Neuron (in vitro differentiated cells): ENCODE measurements around the gene HNRNPUL1.

Experiments
- H2AFZ ChIP-seq: one replicate; pipeline ENCODE4 v1.6.1; 2013; ENCODE audit warnings: low read depth, mild to moderate bottlenecking, inconsistent platforms, low read length, moderate library complexity
- H3K27me3 ChIP-seq: one replicate; pipeline ENCODE4 v1.6.1; 2013; ENCODE audit warnings: low read length; ENCODE audit not compliant: insufficient read depth
- H3K36me3 ChIP-seq: one replicate; pipeline ENCODE4 v1.6.1; 2013; ENCODE audit warnings: low read length; ENCODE audit not compliant: insufficient read depth
- H3K4me1 ChIP-seq: one replicate; pipeline ENCODE4 v1.6.1; 2013; ENCODE audit warnings: low read length; ENCODE audit not compliant: insufficient read depth
- H3K4me3 ChIP-seq: 2 replicates; pipeline ENCODE4 v1.5.1; 2013; ENCODE audit warnings: mild to moderate bottlenecking, low read length, moderate library complexity
- H3K9me3 ChIP-seq: one replicate; pipeline ENCODE4 v1.6.1; 2013; ENCODE audit warnings: low read length

Gene HNRNPUL1

DNA sequence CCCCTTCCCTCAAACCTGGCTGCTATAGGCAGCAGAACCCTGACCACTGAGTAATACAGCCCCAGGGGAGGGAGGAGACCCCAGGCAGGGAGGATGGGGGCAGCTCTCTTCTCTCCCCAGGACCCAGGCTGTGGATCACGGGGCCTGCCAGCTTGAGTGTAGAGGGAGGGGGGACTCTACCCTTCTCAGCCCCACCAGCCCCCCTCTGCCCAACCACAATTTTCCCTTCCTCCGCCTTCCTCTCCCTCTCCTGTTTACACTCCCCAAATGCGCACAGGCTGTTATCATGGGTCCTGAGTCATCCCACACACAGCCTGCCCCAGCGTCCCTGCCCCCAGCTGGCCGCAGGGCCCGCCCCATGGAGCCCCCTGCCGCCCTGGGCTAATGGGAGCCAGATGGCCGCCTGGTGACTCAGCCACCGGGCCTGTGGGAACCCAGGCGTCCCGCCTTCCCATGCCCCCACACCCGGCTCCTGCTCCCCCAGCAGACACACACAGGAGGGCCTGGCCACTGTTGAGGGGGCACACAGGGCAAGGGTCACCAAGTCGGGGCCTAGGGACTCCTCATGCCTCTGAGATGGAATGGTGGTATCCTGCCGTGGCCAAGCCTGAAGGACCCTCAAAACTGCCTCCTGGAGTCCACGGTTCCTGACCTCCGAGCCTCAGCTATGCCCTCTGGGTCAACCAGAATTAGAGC lies 59.4 kb downstream of the HNRNPUL1 start:
- peaks cover 23% of the 10 kb centered on the region for H3K36me3 ChIP-seq
- H3K4me1 ChIP-seq: peaks cover 37% of the 10 kb centered on the region
- no peaks in the 10 kb centered on the region for H3K27me3 ChIP-seq

DNA sequence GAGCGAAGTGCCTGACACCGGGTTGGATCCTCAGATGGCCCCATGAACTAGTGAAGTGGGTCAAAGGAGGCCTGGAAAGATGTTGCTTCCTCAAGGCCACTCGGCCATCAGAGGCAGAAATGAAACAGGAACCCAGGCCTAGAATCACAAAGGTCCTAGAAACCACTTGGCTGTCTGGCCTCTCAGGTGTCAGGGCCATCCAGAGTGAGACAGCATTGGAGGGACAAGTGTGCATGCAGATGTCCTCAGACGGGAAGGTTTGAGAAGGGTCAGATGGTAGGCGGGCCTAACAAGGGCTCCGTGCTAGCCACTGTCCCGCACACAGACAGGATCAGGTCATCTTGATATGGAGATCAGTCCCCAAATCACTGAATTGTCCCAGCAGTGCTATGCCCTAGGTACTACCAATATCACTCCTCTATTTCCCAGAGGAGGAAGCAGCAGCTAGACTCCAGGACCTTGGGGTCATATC lies 60.1 kb downstream of the HNRNPUL1 start:
- no peak overlapping the region for H2AFZ ChIP-seq
- no peaks in the 10 kb centered on the region for H3K9me3 ChIP-seq
- peaks cover 17% of the 10 kb centered on the region for H3K36me3 ChIP-seq
- peaks cover 37% of the 10 kb centered on the region for H3K4me1 ChIP-seq
- no peaks in the 10 kb centered on the region for H3K27me3 ChIP-seq
- no peak overlapping the region for H3K4me3 ChIP-seq

More for the DNA sequence above, 59.4 kb downstream of the HNRNPUL1 start:
- Histone ChIP-seq H3K9me3 (no peaks in the 10 kb centered on the region), H3K4me3 (no peak overlapping the region), H2AFZ (no peak overlapping the region)

DNA sequence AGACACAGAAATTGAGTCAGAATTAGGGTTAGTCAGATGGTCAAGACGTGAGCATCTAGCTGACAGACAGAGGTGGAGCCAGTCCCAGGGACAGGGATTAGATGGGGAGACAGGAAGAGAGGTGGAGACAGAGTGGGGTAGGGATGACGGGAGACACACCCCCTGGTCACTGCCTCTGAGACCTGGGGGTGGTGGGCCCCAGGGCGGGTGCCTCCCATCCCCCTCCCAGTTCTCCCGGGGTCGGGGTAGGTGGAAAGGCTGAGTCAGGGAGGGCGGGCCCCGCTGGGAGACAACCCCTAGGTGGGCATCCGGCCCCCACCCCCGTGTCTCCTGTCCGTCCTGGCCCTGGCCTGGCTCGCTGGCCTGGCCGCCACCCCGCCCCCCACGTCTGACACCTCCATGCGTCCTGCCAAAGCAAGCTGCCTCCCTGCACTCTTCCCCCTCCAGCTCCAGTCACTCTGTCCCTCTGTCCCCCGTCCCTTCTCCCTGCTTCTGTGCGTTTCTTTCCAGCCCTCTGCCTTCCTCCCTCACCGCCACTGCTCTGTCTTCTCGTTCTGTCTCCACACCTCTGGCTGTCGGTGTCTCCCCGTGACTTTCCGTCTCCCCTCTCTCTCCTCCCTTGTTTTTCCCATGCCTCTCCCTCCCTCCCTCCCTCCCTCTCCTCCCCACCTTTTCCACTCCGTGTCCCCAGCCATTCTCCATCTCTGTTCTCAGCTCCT lies 60.9 kb downstream of the HNRNPUL1 start:
- Histone ChIP-seq H2AFZ (no peak overlapping the region), H3K9me3 (no peaks in the 10 kb centered on the region), H3K4me1 (peaks cover 37% of the 10 kb centered on the region), H3K27me3 (no peaks in the 10 kb centered on the region), H3K36me3 (peaks cover 13% of the 10 kb centered on the region), H3K4me3 (no peak overlapping the region)

DNA sequence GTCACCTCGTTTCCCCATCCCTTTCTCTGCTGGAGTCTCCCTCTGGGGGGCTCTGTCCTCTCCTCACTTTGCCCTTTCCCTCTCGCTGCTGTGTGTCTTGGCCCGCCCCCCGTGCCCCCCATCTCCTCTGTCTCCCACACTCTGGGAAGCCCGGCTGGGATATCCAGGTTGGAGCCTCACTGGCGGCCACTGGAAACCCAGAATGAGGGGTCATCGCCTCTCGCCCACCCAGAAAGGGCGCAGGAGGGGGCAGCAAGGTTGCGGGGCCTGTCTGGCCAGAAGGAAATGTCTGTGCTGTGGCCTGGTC lies 61.4 kb downstream of the HNRNPUL1 start:
- peaks cover 11% of the 10 kb centered on the region for H3K36me3 ChIP-seq
- H3K27me3 ChIP-seq: no peaks in the 10 kb centered on the region
- no peak overlapping the region for H3K4me3 ChIP-seq
- no peak overlapping the region for H2AFZ ChIP-seq
- H3K9me3 ChIP-seq: no peaks in the 10 kb centered on the region
- H3K4me1 ChIP-seq: peaks cover 37% of the 10 kb centered on the region

DNA sequence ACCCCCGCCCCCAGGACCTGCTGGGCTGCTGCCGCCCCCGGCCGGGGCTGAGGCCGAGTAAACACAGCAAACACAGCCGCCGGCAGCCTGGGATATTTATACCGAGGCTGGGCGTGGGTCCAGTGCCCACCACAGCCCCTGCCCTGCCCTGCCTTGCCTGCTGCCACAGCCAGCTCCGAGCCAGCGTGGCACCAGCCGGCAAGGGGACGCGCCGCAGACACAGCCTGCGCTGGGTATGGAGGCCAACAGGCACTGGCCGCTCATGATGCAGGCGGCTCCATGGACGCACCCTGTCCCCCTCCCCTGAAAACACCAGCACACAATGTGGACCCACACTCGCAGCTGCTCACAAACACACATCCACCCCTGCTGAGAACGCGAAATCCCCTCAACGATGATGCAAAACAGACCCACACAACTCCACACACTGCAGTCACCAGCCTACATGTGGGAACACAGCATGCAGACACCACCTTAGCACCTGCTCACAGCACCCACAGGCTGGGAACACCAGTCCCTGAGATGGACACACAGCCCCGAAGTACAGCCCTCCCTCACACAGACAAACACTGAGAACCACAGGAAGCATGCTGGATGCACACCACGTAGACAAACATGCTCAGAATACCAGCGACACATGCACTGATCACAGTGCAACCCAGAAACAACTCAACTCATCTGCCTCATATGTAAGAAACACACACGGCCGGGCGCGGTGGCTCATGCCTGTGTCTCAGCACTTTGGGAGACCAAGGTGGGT lies 62.0 kb downstream of the HNRNPUL1 start:
- Histone ChIP-seq H3K9me3 (no peaks in the 10 kb centered on the region), H3K36me3 (peaks cover 6% of the 10 kb centered on the region), H2AFZ (no peak overlapping the region), H3K4me1 (peaks cover 37% of the 10 kb centered on the region), H3K4me3 (no peak overlapping the region), H3K27me3 (no peaks in the 10 kb centered on the region)

DNA sequence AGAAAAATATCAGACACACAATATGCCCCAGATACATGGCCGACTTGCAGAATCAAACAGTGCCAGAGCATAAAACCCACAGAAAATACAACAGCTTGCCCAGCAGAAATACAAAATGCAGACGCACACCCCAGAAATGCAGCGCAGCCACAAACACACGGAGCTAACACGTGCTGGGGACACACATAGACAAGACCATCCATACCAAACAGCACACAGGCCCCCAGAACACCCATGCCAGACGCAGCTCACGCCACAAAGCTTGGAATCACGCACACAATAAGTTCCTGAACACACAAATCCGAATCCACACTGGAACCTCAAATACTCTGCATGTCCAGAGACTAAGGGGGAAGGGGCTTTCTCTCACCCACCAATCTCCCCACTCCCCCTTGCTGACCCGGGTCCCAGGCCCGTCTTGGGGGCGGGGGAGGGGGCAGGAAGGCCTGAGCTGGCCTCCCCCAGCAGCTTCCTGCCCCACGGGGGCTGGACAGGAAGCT lies 63.0 kb downstream of the HNRNPUL1 start:
- Histone ChIP-seq H3K9me3 (no peaks in the 10 kb centered on the region), H3K4me3 (no peak overlapping the region), H3K27me3 (no peaks in the 10 kb centered on the region), H3K4me1 (peaks cover 32% of the 10 kb centered on the region), H2AFZ (no peak overlapping the region), H3K36me3 (peaks cover 5% of the 10 kb centered on the region)

DNA sequence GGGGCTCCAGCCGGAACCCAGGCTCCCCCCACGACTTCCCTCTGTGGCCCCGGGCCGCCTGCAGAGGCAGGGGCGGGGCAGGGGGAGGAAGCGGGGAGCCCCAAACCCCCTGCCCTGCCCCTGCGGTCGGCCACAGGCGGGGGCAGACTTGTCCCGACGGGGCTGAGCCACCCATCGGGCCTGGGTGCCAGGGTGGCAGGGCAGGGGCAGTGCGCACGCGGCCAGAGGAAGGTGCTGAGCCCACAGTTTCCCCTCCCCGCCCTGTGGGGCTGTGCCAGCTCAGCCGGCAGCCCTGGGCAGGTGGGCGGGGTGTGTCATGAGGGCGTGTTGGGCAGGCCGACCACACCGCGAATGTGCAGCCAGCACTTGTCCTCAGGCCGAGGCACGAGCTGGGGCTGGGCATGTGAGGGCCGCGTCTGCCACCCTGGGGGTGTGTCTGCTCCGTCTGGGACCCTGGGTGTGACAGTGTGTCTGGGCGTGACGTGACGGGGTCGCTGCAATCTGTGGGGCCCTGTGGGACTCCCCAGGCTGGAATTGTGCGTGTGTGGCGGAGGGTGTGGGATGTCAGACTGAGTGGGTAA lies 63.5 kb downstream of the HNRNPUL1 start:
- H3K4me1 ChIP-seq: peaks cover 30% of the 10 kb centered on the region
- peaks cover under 1% of the 10 kb centered on the region for H3K36me3 ChIP-seq

DNA sequence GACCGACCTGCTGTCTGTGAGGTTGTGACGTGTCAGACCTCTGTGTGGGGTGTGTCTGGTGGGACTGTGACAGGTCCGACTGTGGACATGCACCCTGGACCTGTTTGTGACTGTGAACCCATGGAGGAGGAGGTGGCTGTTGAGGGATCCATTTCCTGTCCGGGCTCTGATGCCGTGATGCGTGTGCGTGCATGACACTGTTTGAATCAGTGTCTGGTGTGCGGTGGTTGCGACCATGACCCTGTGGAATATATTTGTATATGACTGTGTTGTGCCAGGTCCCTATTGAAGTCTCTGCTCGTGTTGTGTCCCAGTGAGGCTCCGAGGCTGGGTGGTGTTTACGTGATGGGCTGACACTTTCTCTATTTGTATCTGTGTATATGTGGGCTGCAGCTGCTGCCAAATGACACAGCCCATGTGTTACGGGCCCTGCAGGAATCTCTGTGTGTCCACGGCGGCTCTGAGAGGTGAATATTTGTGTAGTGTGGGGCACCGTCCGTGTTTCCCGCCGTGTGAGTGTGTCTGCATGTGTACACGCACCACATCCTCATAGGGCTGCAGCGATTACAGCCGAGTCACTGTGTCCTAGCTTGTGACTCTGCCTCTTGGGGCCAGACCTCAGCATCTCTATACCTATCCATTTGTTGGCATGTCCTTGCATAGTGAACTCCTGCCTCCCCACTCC lies 64.1 kb downstream of the HNRNPUL1 start:
- Histone ChIP-seq H3K36me3 (no peaks in the 10 kb centered on the region), H3K27me3 (no peaks in the 10 kb centered on the region), H3K4me3 (no peak overlapping the region), H3K4me1 (peaks cover 24% of the 10 kb centered on the region), H3K9me3 (no peaks in the 10 kb centered on the region), H2AFZ (no peak overlapping the region)

More for the DNA sequence above, 63.5 kb downstream of the HNRNPUL1 start:
- H3K27me3 ChIP-seq: no peaks in the 10 kb centered on the region
- H3K9me3 ChIP-seq: no peaks in the 10 kb centered on the region
- no peak overlapping the region for H3K4me3 ChIP-seq
- no peak overlapping the region for H2AFZ ChIP-seq

DNA sequence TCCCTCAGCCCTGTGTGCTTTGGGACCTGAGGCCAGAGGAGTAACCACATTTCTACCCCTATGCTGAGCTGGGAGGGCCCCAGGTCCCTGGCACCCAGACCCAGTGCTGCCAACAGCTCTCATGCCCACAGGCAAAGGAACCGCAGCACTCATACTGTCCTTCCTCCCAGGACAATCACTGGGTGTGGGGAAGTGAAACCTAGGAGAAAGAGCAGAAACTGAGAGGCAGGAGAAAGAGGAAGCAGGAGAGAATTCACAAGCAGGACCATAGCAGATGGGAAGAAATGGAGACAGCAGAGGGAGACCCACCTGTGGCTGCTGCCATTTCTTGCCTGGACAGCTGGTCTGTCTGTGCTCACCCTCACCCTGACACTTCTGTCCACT lies 64.7 kb downstream of the HNRNPUL1 start:
- Histone ChIP-seq H3K4me1 (peaks cover 22% of the 10 kb centered on the region), H3K9me3 (no peaks in the 10 kb centered on the region), H2AFZ (no peak overlapping the region), H3K27me3 (no peaks in the 10 kb centered on the region), H3K36me3 (no peaks in the 10 kb centered on the region), H3K4me3 (no peak overlapping the region)

DNA sequence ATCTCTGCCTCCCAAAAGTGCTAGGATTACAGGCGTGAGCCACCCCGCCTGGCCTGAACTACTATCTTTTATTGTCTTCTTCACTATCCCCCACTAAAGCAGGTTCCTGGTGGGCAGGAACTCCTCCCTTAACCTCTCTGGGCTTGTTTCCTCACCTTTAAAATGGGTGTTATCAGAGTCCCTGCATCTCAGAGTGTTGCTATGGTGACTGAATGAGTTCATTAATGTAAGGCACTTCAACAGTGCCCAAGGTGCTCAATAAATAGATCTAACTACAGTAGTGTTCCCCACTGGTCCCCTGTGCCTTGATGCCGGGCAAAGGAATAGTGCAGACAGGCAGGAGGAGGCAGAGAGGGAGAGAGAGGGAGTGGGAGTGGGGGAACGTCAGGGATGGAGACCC lies 66.3 kb downstream of the HNRNPUL1 start:
- H3K9me3 ChIP-seq: no peaks in the 10 kb centered on the region
- H3K27me3 ChIP-seq: no peaks in the 10 kb centered on the region
- H2AFZ ChIP-seq: no peak overlapping the region

DNA sequence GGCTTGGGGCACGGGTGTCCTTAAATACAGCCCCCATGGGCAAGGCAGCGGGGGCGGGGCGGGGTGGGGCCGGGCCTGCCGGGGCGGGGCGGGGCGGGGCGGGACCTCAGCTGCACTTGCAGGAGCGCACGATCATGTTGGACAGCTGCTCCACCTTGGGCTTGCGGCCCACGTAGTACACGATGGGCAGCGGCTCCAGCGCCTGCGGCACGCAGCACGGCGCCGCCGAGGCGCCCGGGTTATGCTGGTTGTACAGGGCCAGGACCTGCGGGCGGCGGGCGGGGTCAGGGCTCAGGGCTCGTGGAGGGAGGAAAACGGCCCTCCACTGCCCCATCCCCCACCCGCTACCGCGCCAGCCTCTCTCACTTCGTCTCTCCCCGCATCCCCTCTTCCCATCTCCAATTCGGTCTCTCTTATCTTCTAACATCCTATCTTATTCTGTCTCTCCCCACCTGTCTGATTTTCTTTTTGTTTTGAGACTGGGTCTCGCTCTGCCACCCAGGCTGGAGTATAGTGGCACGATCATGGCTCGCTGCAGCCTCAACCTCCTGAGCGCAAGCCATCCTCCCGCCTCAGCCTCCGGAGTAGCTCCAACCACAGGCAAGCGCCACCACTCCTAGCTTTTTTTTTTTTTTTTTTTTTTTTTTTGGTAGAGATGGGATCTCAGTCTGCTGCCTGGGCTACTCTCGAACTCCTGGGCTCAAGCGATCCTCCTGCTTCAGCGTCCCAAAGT lies 66.9 kb downstream of the HNRNPUL1 start:
- Histone ChIP-seq H3K9me3 (no peaks in the 10 kb centered on the region), H3K27me3 (no peaks in the 10 kb centered on the region), H2AFZ (no peak overlapping the region), H3K36me3 (no peaks in the 10 kb centered on the region), H3K4me3 (no peak overlapping the region), H3K4me1 (peaks cover under 1% of the 10 kb centered on the region)

More for the DNA sequence above, 66.3 kb downstream of the HNRNPUL1 start:
- H3K36me3 ChIP-seq: no peaks in the 10 kb centered on the region
- no peak overlapping the region for H3K4me3 ChIP-seq
- H3K4me1 ChIP-seq: peaks cover 6% of the 10 kb centered on the region

DNA sequence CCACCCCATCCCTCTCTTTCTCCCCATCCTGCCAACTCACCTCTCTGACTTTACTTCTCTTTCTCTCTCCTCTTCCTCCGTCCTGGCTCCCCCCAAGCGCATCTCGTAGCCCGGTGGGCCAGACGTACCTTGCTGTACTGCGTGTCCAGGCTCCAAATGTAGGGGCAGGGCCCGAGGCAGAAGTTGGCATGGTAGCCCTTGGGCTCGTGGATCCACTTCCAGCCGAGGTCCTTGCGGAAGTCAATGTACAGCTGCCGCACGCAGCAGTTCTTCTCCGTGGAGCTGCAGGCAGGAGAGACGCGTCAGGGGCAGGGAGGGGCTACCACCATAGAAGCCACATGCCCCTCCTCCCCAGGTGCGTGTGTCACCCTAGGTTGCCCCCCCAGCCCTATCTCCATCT lies 67.8 kb downstream of the HNRNPUL1 start:
- Histone ChIP-seq H3K4me1 (no peaks in the 10 kb centered on the region), H2AFZ (no peak overlapping the region), H3K9me3 (no peaks in the 10 kb centered on the region), H3K36me3 (no peaks in the 10 kb centered on the region), H3K27me3 (no peaks in the 10 kb centered on the region), H3K4me3 (no peak overlapping the region)
